ENCODE data around the gene TTPAL. TPM values are rescaled to one million over a fixed set of nuclear protein-coding genes. Genes with fewer than 3 reads are reported as not detected.

TTPAL gene
- total RNA-seq, 4 donors from 2014 or later: 9.6 to 18.2 (median 13.0) TPM

DNA sequence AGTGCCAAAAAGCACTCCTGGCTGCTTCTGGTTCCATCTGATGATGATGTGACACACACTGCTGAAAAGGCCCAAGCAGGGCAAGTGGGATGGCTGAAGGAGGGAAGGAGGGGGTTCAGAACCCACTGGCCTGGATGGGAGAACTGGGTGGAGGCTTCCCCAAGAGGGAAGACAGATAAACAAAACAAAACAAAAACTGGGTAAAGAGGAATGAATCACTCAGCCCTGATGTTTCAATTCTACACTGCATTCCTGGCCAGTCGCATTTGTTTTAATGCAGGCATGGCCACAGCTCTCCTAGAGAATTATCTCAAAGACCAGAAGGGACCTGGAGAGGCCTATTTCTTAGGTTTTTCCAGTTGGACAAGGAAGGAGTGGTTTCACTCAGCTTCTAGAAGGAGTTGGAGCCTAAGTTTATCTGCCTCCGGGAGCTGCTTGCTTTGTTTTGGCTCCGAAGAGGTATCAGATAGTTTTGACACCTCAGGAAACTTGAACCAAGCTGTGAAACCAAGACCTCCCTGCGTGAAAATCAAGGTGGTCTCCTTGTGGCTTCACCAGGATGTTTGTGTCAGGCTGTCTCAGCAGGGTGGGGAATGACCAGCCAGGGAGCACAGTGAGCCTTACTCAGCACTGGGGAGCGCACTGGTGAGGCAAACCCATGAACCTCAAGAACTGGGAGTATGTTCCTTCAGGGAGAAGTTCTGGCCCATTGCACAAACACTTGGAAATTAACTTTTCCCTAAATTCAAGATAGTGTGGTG lies 16.1 kb downstream of the TTPAL start:
- 51% methylated on average over 5 of the region's 5 CpGs for WGBS
- no peak for TF ChIP-seq POLR2A (IDR thresholded peaks at IDR 0.05; ENCODE audit: low read depth)
- peak in 1 of 2 donors; percentile 48 for TF ChIP-seq POLR2AphosphoS5 (IDR thresholded peaks at IDR 0.05)
- intact Hi-C loops (cut with DNase I): no loop called here

DNA sequence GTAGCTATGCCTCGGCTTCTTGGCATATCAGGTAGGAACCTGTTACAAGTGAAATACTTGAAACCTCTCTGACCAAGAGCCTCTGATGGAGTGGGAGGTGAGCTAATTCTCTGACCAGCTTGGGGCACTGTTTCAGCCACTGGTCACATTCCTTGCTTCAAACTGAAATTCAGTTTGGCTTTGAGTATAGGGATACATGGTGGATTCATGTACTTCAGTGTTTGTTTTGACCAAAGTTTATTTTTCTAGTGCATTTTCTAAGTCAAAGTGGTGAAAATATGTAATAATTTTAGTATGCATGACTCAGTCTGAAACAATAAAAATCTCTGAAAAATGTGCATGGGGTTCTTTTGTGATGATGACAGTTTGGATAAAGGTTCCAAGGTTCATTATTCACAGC lies 18.6 kb downstream of the TTPAL start:
- Histone ChIP-seq H3K36me3 (peaks cover 46 to 100% (median 91%) of the 10 kb centered on the region in 4 donors), H3K4me3 (no peak overlapping the region), H3K27me3 (no peaks in the 10 kb centered on the region), H3K9me3 (no peaks in the 10 kb centered on the region), H3K27ac (replicated peaks in 1 of 4) (peak overlapping the region; percentile 26 to 60 (median 56)), H3K4me1 (peaks cover 4 to 25% (median 19%) of the 10 kb centered on the region in 4 donors)
- DNase-seq (ENCODE audit: extremely low spot score): no peak
- no peak for TF ChIP-seq EP300 (IDR thresholded peaks at IDR 0.05)
- TF ChIP-seq, protein P1, sequence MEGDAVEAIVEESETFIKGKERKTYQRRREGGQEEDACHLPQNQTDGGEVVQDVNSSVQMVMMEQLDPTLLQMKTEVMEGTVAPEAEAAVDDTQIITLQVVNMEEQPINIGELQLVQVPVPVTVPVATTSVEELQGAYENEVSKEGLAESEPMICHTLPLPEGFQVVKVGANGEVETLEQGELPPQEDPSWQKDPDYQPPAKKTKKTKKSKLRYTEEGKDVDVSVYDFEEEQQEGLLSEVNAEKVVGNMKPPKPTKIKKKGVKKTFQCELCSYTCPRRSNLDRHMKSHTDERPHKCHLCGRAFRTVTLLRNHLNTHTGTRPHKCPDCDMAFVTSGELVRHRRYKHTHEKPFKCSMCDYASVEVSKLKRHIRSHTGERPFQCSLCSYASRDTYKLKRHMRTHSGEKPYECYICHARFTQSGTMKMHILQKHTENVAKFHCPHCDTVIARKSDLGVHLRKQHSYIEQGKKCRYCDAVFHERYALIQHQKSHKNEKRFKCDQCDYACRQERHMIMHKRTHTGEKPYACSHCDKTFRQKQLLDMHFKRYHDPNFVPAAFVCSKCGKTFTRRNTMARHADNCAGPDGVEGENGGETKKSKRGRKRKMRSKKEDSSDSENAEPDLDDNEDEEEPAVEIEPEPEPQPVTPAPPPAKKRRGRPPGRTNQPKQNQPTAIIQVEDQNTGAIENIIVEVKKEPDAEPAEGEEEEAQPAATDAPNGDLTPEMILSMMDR (IDR thresholded peaks at IDR 0.05): no peak
- TF ChIP-seq POLR2AphosphoS5 (IDR thresholded peaks at IDR 0.05): no peak
- no peak for TF ChIP-seq POLR2A (IDR thresholded peaks at IDR 0.05; ENCODE audit: low read depth)
- WGBS: 92% methylated on average over 1 of the region's 1 CpG
- intact Hi-C loops (cut with DNase I): no loop called here

More for the DNA sequence above, 16.1 kb downstream of the TTPAL start:
- Histone ChIP-seq H3K4me3 (no peak overlapping the region), H3K4me1 (peaks cover 4 to 25% (median 19%) of the 10 kb centered on the region in 4 donors), H3K36me3 (peaks cover 43 to 100% (median 89%) of the 10 kb centered on the region in 4 donors), H3K27ac (replicated peaks in 1 of 4) (peak overlapping the region; percentile 57 to 71 (median 57)), H3K27me3 (no peaks in the 10 kb centered on the region), H3K9me3 (no peaks in the 10 kb centered on the region)
- DNase-seq (ENCODE audit: extremely low spot score): no peak

DNA sequence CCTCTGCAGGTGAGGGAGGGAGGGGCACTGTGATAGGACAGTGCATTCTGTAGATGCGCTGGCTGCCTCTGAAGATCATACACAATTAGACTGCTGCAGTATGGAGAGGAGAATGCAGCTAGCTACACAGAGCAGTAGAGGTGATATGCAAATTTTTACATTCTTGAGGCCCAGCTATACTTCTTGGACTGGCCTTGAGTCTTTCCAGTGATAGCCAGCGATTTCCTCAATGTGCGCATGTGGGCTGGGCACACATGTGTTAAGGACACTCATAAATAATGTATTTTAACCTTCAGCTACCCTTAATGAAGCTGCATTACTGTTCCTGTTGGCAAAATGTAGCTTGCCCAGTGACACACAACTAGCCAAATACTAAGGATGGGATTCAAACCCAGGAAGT lies 19.0 kb downstream of the TTPAL start:
- H3K36me3 ChIP-seq: peaks cover 46 to 100% (median 91%) of the 10 kb centered on the region in 4 donors
- H3K9me3 ChIP-seq: no peaks in the 10 kb centered on the region
- no peaks in the 10 kb centered on the region for H3K27me3 ChIP-seq
- peaks cover 4 to 25% (median 19%) of the 10 kb centered on the region in 4 donors for H3K4me1 ChIP-seq
- 94% methylated on average over 3 of the region's 3 CpGs for WGBS
- no peak for TF ChIP-seq EP300 (IDR thresholded peaks at IDR 0.05)
- TF ChIP-seq, protein P1 (IDR thresholded peaks at IDR 0.05): no peak
- no peak for TF ChIP-seq POLR2AphosphoS5 (IDR thresholded peaks at IDR 0.05)
- TF ChIP-seq POLR2A (IDR thresholded peaks at IDR 0.05; ENCODE audit: low read depth): no peak
- no peak for DNase-seq (ENCODE audit: extremely low spot score)
- peak overlapping the region; percentile 26 to 60 (median 56) for H3K27ac ChIP-seq (replicated peaks in 1 of 4)
- H3K4me3 ChIP-seq: no peak overlapping the region
- intact Hi-C loops (cut with DNase I): no loop called here

DNA sequence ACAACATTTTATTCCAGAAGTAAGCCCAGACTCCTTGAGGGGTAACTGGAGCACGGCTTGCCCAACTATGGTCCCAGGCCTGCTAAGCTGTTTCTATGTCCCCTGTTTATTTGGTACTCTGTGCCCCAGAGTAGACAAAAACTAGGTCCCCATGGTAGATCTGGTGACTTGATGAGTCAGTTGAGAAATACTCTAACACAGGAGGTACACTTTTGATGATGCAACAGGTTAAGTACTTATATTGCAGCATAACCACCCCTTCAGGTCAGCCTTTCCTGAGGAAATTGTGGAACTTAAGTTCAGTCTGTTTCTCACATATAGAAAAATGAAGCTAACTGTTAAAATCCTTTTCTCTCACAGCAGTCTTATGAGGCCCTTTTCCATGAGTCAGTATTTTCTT lies 19.6 kb downstream of the TTPAL start:
- no peaks in the 10 kb centered on the region for H3K9me3 ChIP-seq
- no peak overlapping the region for H3K4me3 ChIP-seq
- WGBS: 80% methylated on average over 1 of the region's 1 CpG
- peak overlapping the region; percentile 26 to 60 (median 56) for H3K27ac ChIP-seq (replicated peaks in 1 of 4)
- H3K4me1 ChIP-seq: peaks cover 4 to 25% (median 19%) of the 10 kb centered on the region in 4 donors
- no peaks in the 10 kb centered on the region for H3K27me3 ChIP-seq
- no peak for DNase-seq (ENCODE audit: extremely low spot score)
- intact Hi-C loops (cut with DNase I): no loop called here
- peaks cover 48 to 100% (median 91%) of the 10 kb centered on the region in 4 donors for H3K36me3 ChIP-seq
- TF ChIP-seq POLR2AphosphoS5 (IDR thresholded peaks at IDR 0.05): peak in 1 of 2 donors; percentile 52
- TF ChIP-seq EP300 (IDR thresholded peaks at IDR 0.05): no peak

DNA sequence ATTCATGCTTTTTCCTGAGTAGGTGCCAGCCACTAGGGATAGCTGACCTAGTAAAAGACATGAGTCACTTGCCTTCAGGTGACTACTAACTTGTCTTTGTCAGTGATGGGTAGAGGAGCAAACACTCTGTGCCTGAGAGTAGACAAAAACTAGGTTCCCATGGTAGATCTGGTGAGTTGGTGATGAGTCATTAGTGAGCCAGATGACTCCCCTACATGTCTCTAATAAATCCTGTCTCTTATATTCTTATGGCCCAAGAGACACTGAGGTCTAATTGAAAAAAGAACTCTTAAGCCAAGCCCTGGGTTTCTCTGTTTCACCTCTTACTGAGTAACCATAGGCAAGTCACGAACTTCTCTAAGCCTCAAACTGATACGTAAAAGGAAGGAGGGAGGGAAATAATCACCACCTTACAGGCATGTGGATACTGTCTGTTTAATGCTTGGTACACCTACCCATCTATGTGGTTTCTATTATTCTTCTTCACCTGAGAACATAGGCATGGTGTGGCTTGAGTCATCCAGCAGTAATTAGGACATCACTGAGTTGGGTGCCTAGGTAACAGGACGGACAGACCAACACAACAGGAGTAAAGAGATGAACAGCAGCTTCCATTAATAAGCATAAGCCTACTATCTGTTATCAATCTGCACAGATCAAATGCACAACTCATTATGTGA lies 20.3 kb downstream of the TTPAL start:
- Histone ChIP-seq H3K4me3 (no peak overlapping the region), H3K36me3 (peaks cover 54 to 100% (median 92%) of the 10 kb centered on the region in 4 donors), H3K27me3 (no peaks in the 10 kb centered on the region), H3K4me1 (peaks cover 8 to 24% (median 19%) of the 10 kb centered on the region in 4 donors), H3K9me3 (no peaks in the 10 kb centered on the region), H3K27ac (replicated peaks in 1 of 4) (peak overlapping the region; percentile 26 to 60 (median 56))
- 67% methylated on average over 3 of the region's 3 CpGs for WGBS
- intact Hi-C loops (cut with DNase I): no loop called here
- TF ChIP-seq, protein P1 (IDR thresholded peaks at IDR 0.05): no peak
- no peak for TF ChIP-seq EP300 (IDR thresholded peaks at IDR 0.05)
- no peak for TF ChIP-seq POLR2AphosphoS5 (IDR thresholded peaks at IDR 0.05)
- no peak for TF ChIP-seq POLR2A (IDR thresholded peaks at IDR 0.05; ENCODE audit: low read depth)
- DNase-seq (ENCODE audit: extremely low spot score): no peak

Measured in esophagus muscularis mucosa (tissue), 4 donors.